ENCODE results near the gene SPCS2. TPM values are rescaled to one million over a fixed set of nuclear protein-coding genes. Genes with fewer than 3 reads are reported as not detected.
"Not testable (repeated sequence)": the region's sequence is repeated elsewhere in the genome, so short reads cannot be mapped to it uniquely, and the experiment has no call there.

SPCS2 gene
- total RNA-seq, 1 experiment from 2014 or later, result 209 TPM

DNA sequence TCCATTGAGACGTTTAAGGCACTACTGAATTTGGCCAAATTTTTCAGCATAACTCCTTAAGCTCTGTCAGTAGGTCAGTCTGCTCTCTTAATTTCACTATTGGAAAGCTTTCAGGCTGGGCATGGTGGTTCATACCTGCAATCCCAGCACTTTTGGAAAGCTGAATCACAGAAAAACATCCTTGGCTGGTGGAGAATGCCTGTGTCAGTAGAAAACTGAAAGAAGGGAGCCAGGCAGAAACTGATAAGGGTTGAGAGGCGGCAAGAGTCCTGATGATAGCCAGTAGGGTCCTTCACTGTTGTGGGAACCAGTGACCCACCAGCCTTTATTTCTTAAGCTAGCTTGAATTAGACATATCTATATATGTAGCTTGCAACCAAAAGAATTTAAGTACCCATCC is 62.3 kb downstream of the SPCS2 start:
- CTCF ChIA-PET, result interaction anchor here (0.6 kb wide), 1 partner anchor 152 kb away, joined by 3 read pairs; no protein-coding TSS in a partner anchor
- H3K4me3 Mint-ChIP-seq (ENCODE audit: low read depth, unreplicated experiment), result no peak overlapping the region
- no peak for DNase-seq
- BruUV-seq (replicated peaks), result no TSS peak
- no peaks in the 10 kb centered on the region for H3K4me1 Mint-ChIP-seq (ENCODE audit: low read depth, unreplicated experiment)
- TF ChIP-seq, protein P1, sequence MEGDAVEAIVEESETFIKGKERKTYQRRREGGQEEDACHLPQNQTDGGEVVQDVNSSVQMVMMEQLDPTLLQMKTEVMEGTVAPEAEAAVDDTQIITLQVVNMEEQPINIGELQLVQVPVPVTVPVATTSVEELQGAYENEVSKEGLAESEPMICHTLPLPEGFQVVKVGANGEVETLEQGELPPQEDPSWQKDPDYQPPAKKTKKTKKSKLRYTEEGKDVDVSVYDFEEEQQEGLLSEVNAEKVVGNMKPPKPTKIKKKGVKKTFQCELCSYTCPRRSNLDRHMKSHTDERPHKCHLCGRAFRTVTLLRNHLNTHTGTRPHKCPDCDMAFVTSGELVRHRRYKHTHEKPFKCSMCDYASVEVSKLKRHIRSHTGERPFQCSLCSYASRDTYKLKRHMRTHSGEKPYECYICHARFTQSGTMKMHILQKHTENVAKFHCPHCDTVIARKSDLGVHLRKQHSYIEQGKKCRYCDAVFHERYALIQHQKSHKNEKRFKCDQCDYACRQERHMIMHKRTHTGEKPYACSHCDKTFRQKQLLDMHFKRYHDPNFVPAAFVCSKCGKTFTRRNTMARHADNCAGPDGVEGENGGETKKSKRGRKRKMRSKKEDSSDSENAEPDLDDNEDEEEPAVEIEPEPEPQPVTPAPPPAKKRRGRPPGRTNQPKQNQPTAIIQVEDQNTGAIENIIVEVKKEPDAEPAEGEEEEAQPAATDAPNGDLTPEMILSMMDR (IDR thresholded peaks at IDR 0.05; ENCODE audit: unreplicated experiment), result no peak
- no peaks in the 10 kb centered on the region for H3K9me3 Mint-ChIP-seq (ENCODE audit: low read depth, unreplicated experiment)
- H3K27me3 Mint-ChIP-seq (ENCODE audit: unreplicated experiment), result no peaks in the 10 kb centered on the region
- no peak overlapping the region for H3K27ac Mint-ChIP-seq (ENCODE audit: unreplicated experiment)
- H3K36me3 Mint-ChIP-seq (ENCODE audit: insufficient read depth, unreplicated experiment), result no peaks in the 10 kb centered on the region
- intact Hi-C loops (cut with micrococcal nuclease; ENCODE audit: unreplicated experiment), result no loop called here

GRCh38 chr11:75011872-75012271 is 62.8 kb downstream of the SPCS2 start:
- CTCF ChIA-PET, result no interaction called here
- Mint-ChIP-seq H3K27me3 (ENCODE audit: unreplicated experiment) (no peaks in the 10 kb centered on the region), H3K36me3 (ENCODE audit: insufficient read depth, unreplicated experiment) (no peaks in the 10 kb centered on the region), H3K27ac (ENCODE audit: unreplicated experiment) (no peak overlapping the region), H3K4me1 (ENCODE audit: low read depth, unreplicated experiment) (no peaks in the 10 kb centered on the region), H3K9me3 (ENCODE audit: low read depth, unreplicated experiment) (no peaks in the 10 kb centered on the region), H3K4me3 (ENCODE audit: low read depth, unreplicated experiment) (no peak overlapping the region)
- no peak for DNase-seq
- TF ChIP-seq, protein P1 (IDR thresholded peaks at IDR 0.05; ENCODE audit: unreplicated experiment), result no peak
- intact Hi-C loops (cut with micrococcal nuclease; ENCODE audit: unreplicated experiment), result no loop called here
- no TSS peak for BruUV-seq (replicated peaks)

DNA sequence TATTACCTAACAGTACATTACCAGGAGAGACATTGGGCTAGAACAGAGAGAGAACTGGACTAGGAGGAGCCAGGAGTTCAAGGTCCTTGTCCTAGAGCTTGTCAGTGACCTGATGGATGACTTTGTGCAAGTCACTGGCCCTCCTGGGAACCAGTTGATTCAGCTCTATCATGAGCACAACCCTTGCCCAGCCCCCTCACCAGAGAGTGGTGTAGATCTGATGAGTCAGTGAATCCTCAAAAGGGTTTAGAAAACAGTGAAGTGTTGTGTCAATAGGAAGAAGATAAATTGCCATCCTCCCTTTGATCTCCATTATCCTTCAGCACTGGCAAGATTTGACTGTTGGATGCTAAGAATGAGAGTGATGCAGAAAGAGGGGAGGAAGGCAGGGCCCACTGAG is 64.0 kb downstream of the SPCS2 start:
- DNase-seq, result no peak
- no peaks in the 10 kb centered on the region for H3K36me3 Mint-ChIP-seq (ENCODE audit: insufficient read depth, unreplicated experiment)
- CTCF ChIA-PET, result interaction anchor here (1.7 kb wide), 1 partner anchor 10 kb away, joined by 6 read pairs; no protein-coding TSS in a partner anchor
- H3K4me1 Mint-ChIP-seq (ENCODE audit: low read depth, unreplicated experiment), result no peaks in the 10 kb centered on the region
- H3K4me3 Mint-ChIP-seq (ENCODE audit: low read depth, unreplicated experiment), result no peak overlapping the region
- no TSS peak for BruUV-seq (replicated peaks)
- TF ChIP-seq, protein P1 (IDR thresholded peaks at IDR 0.05; ENCODE audit: unreplicated experiment), result no peak
- no peaks in the 10 kb centered on the region for H3K27me3 Mint-ChIP-seq (ENCODE audit: unreplicated experiment)
- intact Hi-C loops (cut with micrococcal nuclease; ENCODE audit: unreplicated experiment), result no loop called here
- no peaks in the 10 kb centered on the region for H3K9me3 Mint-ChIP-seq (ENCODE audit: low read depth, unreplicated experiment)
- H3K27ac Mint-ChIP-seq (ENCODE audit: unreplicated experiment), result no peak overlapping the region

DNA sequence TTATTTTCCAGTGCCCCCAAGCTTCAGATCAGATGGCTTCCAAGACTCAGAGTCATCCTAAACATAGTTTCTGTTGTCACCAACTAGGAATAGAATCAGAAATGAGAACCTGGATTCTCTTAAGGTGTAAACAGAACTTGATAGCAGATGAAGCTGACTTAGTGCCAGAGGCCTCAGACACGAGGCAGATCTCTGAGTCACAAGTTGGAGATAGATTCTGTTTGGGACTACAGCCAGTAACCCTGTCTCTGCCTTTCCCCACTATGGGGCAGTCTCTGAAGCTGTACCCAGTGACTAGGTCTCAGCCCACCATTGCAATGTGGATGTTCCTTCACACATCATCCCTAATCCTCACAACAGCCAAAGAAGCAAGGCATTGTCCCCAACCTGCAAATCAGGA is 65.1 kb downstream of the SPCS2 start:
- intact Hi-C loops (cut with micrococcal nuclease; ENCODE audit: unreplicated experiment), result no loop called here
- Mint-ChIP-seq H3K27ac (ENCODE audit: unreplicated experiment) (no peak overlapping the region), H3K4me1 (ENCODE audit: low read depth, unreplicated experiment) (no peaks in the 10 kb centered on the region), H3K9me3 (ENCODE audit: low read depth, unreplicated experiment) (peaks cover 2% of the 10 kb centered on the region), H3K4me3 (ENCODE audit: low read depth, unreplicated experiment) (no peak overlapping the region), H3K27me3 (ENCODE audit: unreplicated experiment) (no peaks in the 10 kb centered on the region), H3K36me3 (ENCODE audit: insufficient read depth, unreplicated experiment) (no peaks in the 10 kb centered on the region)
- TF ChIP-seq, protein P1 (IDR thresholded peaks at IDR 0.05; ENCODE audit: unreplicated experiment), result no peak
- CTCF ChIA-PET, result interaction anchor here (0.6 kb wide), 1 partner anchor 23 kb away, joined by 6 read pairs; no protein-coding TSS in a partner anchor
- DNase-seq, result no peak
- no TSS peak for BruUV-seq (replicated peaks)

DNA sequence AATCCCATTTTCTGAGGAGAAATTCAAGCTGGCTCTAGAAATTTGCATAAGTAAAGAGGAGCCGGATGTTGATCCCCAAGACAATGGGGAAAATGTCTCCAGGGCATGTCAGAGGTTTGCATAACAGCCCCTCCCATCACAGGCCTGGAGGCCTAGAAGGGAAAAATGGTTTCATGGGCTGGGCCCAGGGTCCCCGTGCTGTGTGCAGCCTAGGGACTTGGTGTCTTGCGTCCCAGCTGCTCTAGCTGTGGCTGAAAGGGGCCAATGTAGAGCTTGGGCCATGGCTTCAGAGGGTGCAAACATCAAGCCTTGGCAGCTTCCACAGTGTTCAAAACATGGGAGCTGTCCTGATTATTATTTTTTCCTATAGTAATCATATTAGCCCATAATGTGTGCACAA is 70.1 kb downstream of the SPCS2 start:
- DNase-seq; intact Hi-C loops (cut with micrococcal nuclease; ENCODE audit: unreplicated experiment); H3K9me3 Mint-ChIP-seq (ENCODE audit: low read depth, unreplicated experiment); H3K36me3 Mint-ChIP-seq (ENCODE audit: insufficient read depth, unreplicated experiment); H3K27ac Mint-ChIP-seq (ENCODE audit: unreplicated experiment); BruUV-seq (replicated peaks); CTCF ChIA-PET; H3K4me1 Mint-ChIP-seq (ENCODE audit: low read depth, unreplicated experiment); H3K27me3 Mint-ChIP-seq (ENCODE audit: unreplicated experiment); H3K4me3 Mint-ChIP-seq (ENCODE audit: low read depth, unreplicated experiment): not testable (repeated sequence)

GRCh38 chr11:75020328-75020727 is 71.3 kb downstream of the SPCS2 start:
- H3K4me1 Mint-ChIP-seq (ENCODE audit: low read depth, unreplicated experiment); BruUV-seq (replicated peaks); H3K4me3 Mint-ChIP-seq (ENCODE audit: low read depth, unreplicated experiment); H3K9me3 Mint-ChIP-seq (ENCODE audit: low read depth, unreplicated experiment); H3K27ac Mint-ChIP-seq (ENCODE audit: unreplicated experiment); intact Hi-C loops (cut with micrococcal nuclease; ENCODE audit: unreplicated experiment); DNase-seq; H3K27me3 Mint-ChIP-seq (ENCODE audit: unreplicated experiment); H3K36me3 Mint-ChIP-seq (ENCODE audit: insufficient read depth, unreplicated experiment): not testable (repeated sequence)
- CTCF ChIA-PET, result interaction anchor here (0.8 kb wide), 1 partner anchor 121 kb away, joined by 4 read pairs; no protein-coding TSS in a partner anchor
